Kidney tubule cell (primary cell): ENCODE measurements around the gene MYO10.
"Not testable (repeated sequence)": the region's sequence is repeated elsewhere in the genome, so short reads cannot be mapped to it uniquely, and the experiment has no call there.

Experiments
- DNase-seq: peaks from one replicate; pipeline ENCODE4 v3.0.0-alpha.2; 2018; ENCODE audit warnings: low spot score

MYO10 gene

GRCh38 chr5:16740066-16740810 lies 195.8 kb downstream of the MYO10 start:
- DNase-seq = no peak

GRCh38 chr5:16738393-16738792 lies 197.7 kb downstream of the MYO10 start:
- DNase-seq = not testable (repeated sequence)

- no peak for DNase-seq
These were observed 198.3 kb downstream of the MYO10 start for GRCh38 chr5:16737620-16738364.

GRCh38 chr5:16737209-16737608 lies 198.9 kb downstream of the MYO10 start:
- no peak for DNase-seq

GRCh38 chr5:16736158-16736995 lies 199.7 kb downstream of the MYO10 start:
- DNase-seq = peak; percentile 75

- peak; percentile 30 for DNase-seq
These were observed 200.7 kb downstream of the MYO10 start for GRCh38 chr5:16735101-16736060.

- DNase-seq = no peak
These were observed 202.6 kb downstream of the MYO10 start for GRCh38 chr5:16733331-16734006.

GRCh38 chr5:16732356-16732755 lies 203.7 kb downstream of the MYO10 start:
- DNase-seq = no peak

GRCh38 chr5:16727755-16728325 lies 208.2 kb downstream of the MYO10 start:
- DNase-seq = peak; percentile 47

GRCh38 chr5:16726538-16726946 lies 209.5 kb downstream of the MYO10 start:
- peak; percentile 33 for DNase-seq

GRCh38 chr5:16725575-16725974 lies 210.5 kb downstream of the MYO10 start:
- no peak for DNase-seq

GRCh38 chr5:16723821-16724220 lies 212.3 kb downstream of the MYO10 start:
- no peak for DNase-seq

- no peak for DNase-seq
These were observed 214.0 kb downstream of the MYO10 start for GRCh38 chr5:16722097-16722495.

- DNase-seq = no peak
These were observed 214.7 kb downstream of the MYO10 start for GRCh38 chr5:16721151-16722096.

- DNase-seq = not testable (repeated sequence)
These were observed 218.1 kb downstream of the MYO10 start for GRCh38 chr5:16718036-16718435.

GRCh38 chr5:16713386-16713928 lies 222.6 kb downstream of the MYO10 start:
- DNase-seq = no peak

GRCh38 chr5:16712620-16713019 lies 223.5 kb downstream of the MYO10 start:
- no peak for DNase-seq

- no peak for DNase-seq
These were observed 223.9 kb downstream of the MYO10 start for GRCh38 chr5:16712178-16712577.
